ENCODE measurements around the gene RAPGEF1. TPM values are rescaled to one million over a fixed set of nuclear protein-coding genes. Genes with fewer than 3 reads are reported as not detected.
A peak's percentile ranks its signal among the peaks of the same experiment; 100 is the strongest.

Gene RAPGEF1
- total and polyA plus RNA-seq, 2 of the 13 experiments (the other 11 are each of a cell fraction or from before 2014, with no cell fraction given): 21.2 to 38.9 TPM

DNA sequence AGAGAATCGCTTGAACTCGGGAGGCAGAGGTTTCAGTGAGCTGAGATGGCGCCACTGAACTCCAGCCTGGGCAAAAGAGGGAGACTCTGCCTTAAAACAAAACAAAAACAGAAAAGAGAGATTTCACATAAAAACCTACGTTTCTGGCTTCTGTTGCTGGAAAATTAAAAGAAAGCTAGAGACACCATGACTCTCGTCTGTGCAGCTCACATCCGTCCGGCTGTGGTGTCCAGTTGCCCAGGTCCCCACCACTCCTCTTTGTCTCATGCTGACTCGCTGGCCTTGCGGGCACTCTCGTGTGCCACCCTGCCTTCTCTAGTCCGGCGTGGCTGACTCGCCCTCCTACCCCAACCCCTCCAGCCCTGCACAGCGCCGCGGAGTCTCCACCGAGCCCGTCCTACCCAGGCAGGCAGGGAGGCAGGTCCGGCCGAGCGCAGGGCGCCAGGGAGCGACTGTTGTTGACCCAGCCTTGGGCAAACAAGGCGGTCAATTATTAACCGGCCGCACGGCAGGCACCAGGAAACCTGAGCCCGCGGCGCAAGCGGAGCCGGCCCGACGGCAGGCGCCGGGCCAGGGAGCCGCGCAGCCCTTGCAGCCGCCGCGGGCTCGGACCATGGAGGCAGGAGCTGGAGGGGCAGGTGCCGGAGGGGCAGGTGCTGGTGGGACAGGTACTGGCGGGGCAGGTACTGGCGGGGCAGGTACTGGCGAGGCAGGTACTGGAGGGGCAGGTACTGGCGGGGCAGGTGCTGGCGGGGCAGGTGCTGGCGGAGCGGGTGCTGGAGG, 194.7 kb downstream of the RAPGEF1 start, which contains the start of gene PRRT1B (continued):
- TF ChIP-seq ZNF451 (CRISPR knock-in tag; IDR thresholded peaks at IDR 0.05) (peak; percentile 70; the same call in 1 of the 2 replicates), MTF2 (CRISPR knock-in tag; IDR thresholded peaks at IDR 0.05; ENCODE audit: borderline replicate concordance) (peak; percentile 66; the same call in 1 of the 2 replicates), LCORL (IDR thresholded peaks at IDR 0.05) (no peak), LCORL (CRISPR knock-in tag; IDR thresholded peaks at IDR 0.05) (peak; percentile 90), TFAP4 (IDR thresholded peaks at IDR 0.05; ENCODE audit: borderline replicate concordance, low read depth) (peak; percentile 46; the same call in 1 of the 2 replicates), TOPORS (CRISPR knock-in tag; IDR thresholded peaks at IDR 0.05) (no peak), RXRB (CRISPR knock-in tag; IDR thresholded peaks at IDR 0.05; ENCODE audit: borderline replicate concordance) (peak; percentile 67), MIXL1 (CRISPR knock-in tag; IDR thresholded peaks at IDR 0.05) (peak; percentile 72), ZBTB7A (CRISPR knock-in tag; IDR thresholded peaks at IDR 0.05) (no peak; the same call in 1 of the 2 replicates), ZNF713 (CRISPR knock-in tag; IDR thresholded peaks at IDR 0.05) (no peak), ZBTB7B (CRISPR knock-in tag; IDR thresholded peaks at IDR 0.05) (no peak), ZNF331 (CRISPR knock-in tag; IDR thresholded peaks at IDR 0.05) (peak; percentile 74; the same call in 1 of the 2 replicates), ZNF879 (CRISPR knock-in tag; IDR thresholded peaks at IDR 0.05) (no peak), ZNF383 (CRISPR knock-in tag; IDR thresholded peaks at IDR 0.05; ENCODE audit: borderline replicate concordance) (no peak), CBX2 (IDR thresholded peaks at IDR 0.05; ENCODE audit: low read depth, low read length) (no peak), CBX2 (CRISPR knock-in tag; IDR thresholded peaks at IDR 0.05; ENCODE audit: low read depth) (peak; percentile 92; the same call in 1 of the 2 replicates), HIC2 (CRISPR knock-in tag; IDR thresholded peaks at IDR 0.05; ENCODE audit: low read depth) (peak; percentile 70), ZNF180 (CRISPR knock-in tag; IDR thresholded peaks at IDR 0.05; ENCODE audit: borderline replicate concordance, low read depth) (no peak), TAF15 (IDR thresholded peaks at IDR 0.05; ENCODE audit: low read depth, low read length, poor library complexity, severe bottlenecking) (no peak), PHF21A (CRISPR knock-in tag; IDR thresholded peaks at IDR 0.05) (peak; percentile 91), PPARG (CRISPR knock-in tag; conservative IDR thresholded peaks at IDR 0.05) (peak; percentile 57; the same call in 1 of the 2 replicates), CSRNP2 (CRISPR knock-in tag; conservative IDR thresholded peaks at IDR 0.05; ENCODE audit: low read depth) (no peak), ARNT2 (CRISPR knock-in tag; IDR thresholded peaks at IDR 0.05; ENCODE audit: low read depth) (peak; percentile 68; the same call in 1 of the 2 replicates), ATAD3A (CRISPR knock-in tag; IDR thresholded peaks at IDR 0.05) (no peak), ZNF543 (CRISPR knock-in tag; IDR thresholded peaks at IDR 0.05) (peak; percentile 60), CEBPB (IDR thresholded peaks at IDR 0.05; ENCODE audit: borderline replicate concordance, low read depth, low read length) (no peak), ZFX (CRISPR knock-in tag; IDR thresholded peaks at IDR 0.05; ENCODE audit: low read depth) (peak; percentile 74), ZNF550 (CRISPR knock-in tag; IDR thresholded peaks at IDR 0.05; ENCODE audit: borderline replicate concordance) (no peak)
